Measurements from ENCODE around the gene KCNQ5.

Gene KCNQ5

GRCh38 chr6:73107016-73107415 is 485.2 kb downstream of the KCNQ5 start:
- no peak overlapping the region for H2BK120ac ChIP-seq (ENCODE audit: insufficient read depth, low read length, poor library complexity)
- no peak overlapping the region for H3K14ac ChIP-seq (ENCODE audit: low read length)
- H3K18ac ChIP-seq (ENCODE audit: low read length), result no peak overlapping the region
- no peak overlapping the region for H2AK5ac ChIP-seq (ENCODE audit: low read length)
- H3K23ac ChIP-seq (ENCODE audit: low read length), result no peak overlapping the region
- no peak overlapping the region for H4K91ac ChIP-seq (ENCODE audit: low read depth, low read length)
- peaks cover 2% of the 10 kb centered on the region for H3K79me1 ChIP-seq (ENCODE audit: low read length)
- no peak overlapping the region for H2BK5ac ChIP-seq (ENCODE audit: low read depth, low read length, poor library complexity)
- no peak overlapping the region for H3K4me3 ChIP-seq (ENCODE audit: low read depth, low read length)
- H3K27me3 ChIP-seq (ENCODE audit: insufficient read depth, low read length), result no peaks in the 10 kb centered on the region
- H3K79me2 ChIP-seq (ENCODE audit: control insufficient read depth, insufficient read depth, low read length, poor library complexity), result no peaks in the 10 kb centered on the region
- H4K8ac ChIP-seq (ENCODE audit: low read depth, low read length), result no peak overlapping the region
- WGBS (ENCODE audit: extremely low coverage, insufficient coverage, insufficient read length), result no CpG with 5 or more reads among the region's 1 CpG
- H3K4me2 ChIP-seq (ENCODE audit: low read length), result no peak overlapping the region
- no peaks in the 10 kb centered on the region for H3K36me3 ChIP-seq (ENCODE audit: control insufficient read depth in 1 of 2, insufficient read depth in 2 of 2, low read length in 2 of 2)
- no peak overlapping the region for H3K27ac ChIP-seq (ENCODE audit: low read depth, low read length)
- no peak overlapping the region for H4K12ac ChIP-seq (ENCODE audit: low read depth, low read length)
- peaks cover 0 to 2% of the 10 kb centered on the region in 2 experiments for H3K4me1 ChIP-seq (ENCODE audit: control insufficient read depth in 1 of 2, insufficient read depth in 2 of 2, low read length in 2 of 2)
- no peak overlapping the region for H3K4ac ChIP-seq (ENCODE audit: low read depth, low read length)
- no peak overlapping the region for H3K9ac ChIP-seq (ENCODE audit: low read length)
- DNase-seq, result peak; percentile 38 to 50
- no peak overlapping the region for H2BK12ac ChIP-seq (ENCODE audit: low read length)
- no peak overlapping the region for H2AFZ ChIP-seq (ENCODE audit: insufficient read depth, low read length, poor library complexity)
- no peaks in the 10 kb centered on the region for H3K9me3 ChIP-seq (ENCODE audit: insufficient read depth, low read depth, low read length)

GRCh38 chr6:73108949-73109348 is 487.1 kb downstream of the KCNQ5 start:
- Histone ChIP-seq H3K14ac (ENCODE audit: low read length) (no peak overlapping the region), H3K79me1 (ENCODE audit: low read length) (peaks cover 2% of the 10 kb centered on the region), H3K79me2 (ENCODE audit: control insufficient read depth, insufficient read depth, low read length, poor library complexity) (no peaks in the 10 kb centered on the region), H2AFZ (ENCODE audit: insufficient read depth, low read length, poor library complexity) (no peak overlapping the region), H3K27ac (ENCODE audit: low read depth, low read length) (no peak overlapping the region), H3K36me3 (ENCODE audit: control insufficient read depth in 1 of 2, insufficient read depth in 2 of 2, low read length in 2 of 2) (no peaks in the 10 kb centered on the region), H3K18ac (ENCODE audit: low read length) (no peak overlapping the region), H3K4me3 (ENCODE audit: low read depth, low read length) (no peak overlapping the region), H3K4me1 (ENCODE audit: control insufficient read depth in 1 of 2, insufficient read depth in 2 of 2, low read length in 2 of 2) (peaks cover 0 to 2% of the 10 kb centered on the region in 2 experiments), H3K27me3 (ENCODE audit: insufficient read depth, low read length) (no peaks in the 10 kb centered on the region), H4K12ac (ENCODE audit: low read depth, low read length) (no peak overlapping the region), H2BK5ac (ENCODE audit: low read depth, low read length, poor library complexity) (no peak overlapping the region), H3K9me3 (ENCODE audit: insufficient read depth, low read depth, low read length) (no peaks in the 10 kb centered on the region), H4K8ac (ENCODE audit: low read depth, low read length) (no peak overlapping the region), H2AK5ac (ENCODE audit: low read length) (no peak overlapping the region), H4K91ac (ENCODE audit: low read depth, low read length) (no peak overlapping the region), H2BK120ac (ENCODE audit: insufficient read depth, low read length, poor library complexity) (no peak overlapping the region), H3K9ac (ENCODE audit: low read length) (no peak overlapping the region), H3K4ac (ENCODE audit: low read depth, low read length) (no peak overlapping the region), H2BK12ac (ENCODE audit: low read length) (no peak overlapping the region), H3K4me2 (ENCODE audit: low read length) (no peak overlapping the region), H3K23ac (ENCODE audit: low read length) (no peak overlapping the region)
- WGBS (ENCODE audit: extremely low coverage, insufficient coverage, insufficient read length), result no CpG with 5 or more reads among the region's 3 CpGs
- no peak for DNase-seq

GRCh38 chr6:73109659-73110058 is 487.8 kb downstream of the KCNQ5 start:
- Histone ChIP-seq H3K18ac (ENCODE audit: low read length) (no peak overlapping the region), H2AFZ (ENCODE audit: insufficient read depth, low read length, poor library complexity) (no peak overlapping the region), H3K79me1 (ENCODE audit: low read length) (peaks cover 2% of the 10 kb centered on the region)

GRCh38 chr6:73116330-73116729 is 494.5 kb downstream of the KCNQ5 start:
- Histone ChIP-seq H4K12ac (ENCODE audit: low read depth, low read length) (no peak overlapping the region), H3K4ac (ENCODE audit: low read depth, low read length) (no peak overlapping the region), H4K8ac (ENCODE audit: low read depth, low read length) (no peak overlapping the region), H2BK120ac (ENCODE audit: insufficient read depth, low read length, poor library complexity) (no peak overlapping the region), H2AK5ac (ENCODE audit: low read length) (no peak overlapping the region), H3K4me1 (ENCODE audit: control insufficient read depth in 1 of 2, insufficient read depth in 2 of 2, low read length in 2 of 2) (no peaks in the 10 kb centered on the region), H3K9ac (ENCODE audit: low read length) (no peak overlapping the region), H4K91ac (ENCODE audit: low read depth, low read length) (no peak overlapping the region), H2BK5ac (ENCODE audit: low read depth, low read length, poor library complexity) (no peak overlapping the region), H3K79me1 (ENCODE audit: low read length) (no peaks in the 10 kb centered on the region), H2AFZ (ENCODE audit: insufficient read depth, low read length, poor library complexity) (no peak overlapping the region), H3K36me3 (ENCODE audit: control insufficient read depth in 1 of 2, insufficient read depth in 2 of 2, low read length in 2 of 2) (no peaks in the 10 kb centered on the region), H3K4me3 (ENCODE audit: low read depth, low read length) (no peak overlapping the region), H3K18ac (ENCODE audit: low read length) (no peak overlapping the region), H3K23ac (ENCODE audit: low read length) (no peak overlapping the region), H2BK12ac (ENCODE audit: low read length) (no peak overlapping the region), H3K14ac (ENCODE audit: low read length) (no peak overlapping the region), H3K27ac (ENCODE audit: low read depth, low read length) (no peak overlapping the region), H3K9me3 (ENCODE audit: insufficient read depth, low read depth, low read length) (no peaks in the 10 kb centered on the region), H3K79me2 (ENCODE audit: control insufficient read depth, insufficient read depth, low read length, poor library complexity) (no peaks in the 10 kb centered on the region), H3K27me3 (ENCODE audit: insufficient read depth, low read length) (no peaks in the 10 kb centered on the region), H3K4me2 (ENCODE audit: low read length) (no peak overlapping the region)
- WGBS (ENCODE audit: extremely low coverage, insufficient coverage, insufficient read length), result no CpG with 5 or more reads among the region's 3 CpGs
- no peak for DNase-seq

More at GRCh38 chr6:73109659-73110058, 487.8 kb downstream of the KCNQ5 start:
- no peak overlapping the region for H2BK120ac ChIP-seq (ENCODE audit: insufficient read depth, low read length, poor library complexity)
- H4K12ac ChIP-seq (ENCODE audit: low read depth, low read length), result no peak overlapping the region
- H2AK5ac ChIP-seq (ENCODE audit: low read length), result no peak overlapping the region
- DNase-seq, result peak in 1 of 2 donors; percentile 41
- H4K8ac ChIP-seq (ENCODE audit: low read depth, low read length), result no peak overlapping the region
- H3K4me2 ChIP-seq (ENCODE audit: low read length), result no peak overlapping the region
- no peaks in the 10 kb centered on the region for H3K27me3 ChIP-seq (ENCODE audit: insufficient read depth, low read length)
- H2BK5ac ChIP-seq (ENCODE audit: low read depth, low read length, poor library complexity), result no peak overlapping the region
- H3K14ac ChIP-seq (ENCODE audit: low read length), result no peak overlapping the region
- H3K4ac ChIP-seq (ENCODE audit: low read depth, low read length), result no peak overlapping the region
- H4K91ac ChIP-seq (ENCODE audit: low read depth, low read length), result no peak overlapping the region
- H3K9me3 ChIP-seq (ENCODE audit: insufficient read depth, low read depth, low read length), result no peaks in the 10 kb centered on the region
- H2BK12ac ChIP-seq (ENCODE audit: low read length), result no peak overlapping the region
- no peaks in the 10 kb centered on the region for H3K36me3 ChIP-seq (ENCODE audit: control insufficient read depth in 1 of 2, insufficient read depth in 2 of 2, low read length in 2 of 2)
- no peak overlapping the region for H3K4me3 ChIP-seq (ENCODE audit: low read depth, low read length)
- no CpG with 5 or more reads among the region's 3 CpGs for WGBS (ENCODE audit: extremely low coverage, insufficient coverage, insufficient read length)
- no peak overlapping the region for H3K27ac ChIP-seq (ENCODE audit: low read depth, low read length)
- H3K23ac ChIP-seq (ENCODE audit: low read length), result no peak overlapping the region
- H3K79me2 ChIP-seq (ENCODE audit: control insufficient read depth, insufficient read depth, low read length, poor library complexity), result no peaks in the 10 kb centered on the region
- H3K9ac ChIP-seq (ENCODE audit: low read length), result no peak overlapping the region
- H3K4me1 ChIP-seq (ENCODE audit: control insufficient read depth in 1 of 2, insufficient read depth in 2 of 2, low read length in 2 of 2), result peaks cover 0 to 2% of the 10 kb centered on the region in 2 experiments
